HepG2 (cell line): ENCODE measurements around the gene CAMKV. TPM values are rescaled to one million over a fixed set of nuclear protein-coding genes. Genes with fewer than 3 reads are reported as not detected.
A peak's percentile ranks its signal among the peaks of the same experiment; 100 is the strongest.

Experiments
- ADNP ChIP-seq: sonication (generic); formaldehyde crosslinking; IDR thresholded peaks from 2 replicates; pipeline ENCODE4 v1.4.0; 2020; ENCODE audit warnings: missing genetic modification reagents
- ELF4 ChIP-seq: sonication (generic); formaldehyde crosslinking; IDR thresholded peaks from 2 replicates; pipeline ENCODE4 v1.5.0; 2020; ENCODE audit warnings: missing genetic modification reagents, mild to moderate bottlenecking, moderate library complexity, borderline replicate concordance
- MIXL1 ChIP-seq: IDR thresholded peaks from 2 replicates; pipeline ENCODE4 v1.6.1; 2016
- RAD51 ChIP-seq: fragments of 450-650 bp; IDR thresholded peaks from 2 replicates; pipeline ENCODE4 v1.6.1; 2016; ENCODE audit warnings: borderline replicate concordance
- SATB2 ChIP-seq: sonication (generic); formaldehyde crosslinking; IDR thresholded peaks from 2 replicates; pipeline ENCODE4 v1.5.0; 2020; ENCODE audit warnings: missing genetic modification reagents
- SOX5 ChIP-seq: IDR thresholded peaks from 2 replicates; pipeline ENCODE4 v1.6.1; 2016; ENCODE audit warnings: borderline replicate concordance
- SRSF1 ChIP-seq: fragments of 200-400 bp; formaldehyde crosslinking; optimal IDR thresholded peaks from 2 replicates; pipeline ENCODE3; 2017; ENCODE audit warnings: mild to moderate bottlenecking, low read depth, low read length, moderate library complexity
- TFE3 ChIP-seq: IDR thresholded peaks from 2 replicates; pipeline ENCODE4 v1.6.1; 2016
- ZIK1 ChIP-seq: sonication (generic); formaldehyde crosslinking; IDR thresholded peaks from 2 replicates; pipeline ENCODE4 v1.5.0; 2020; ENCODE audit warnings: mild to moderate bottlenecking, low read depth, missing genetic modification reagents, borderline replicate concordance
- ZNF605 ChIP-seq: sonication (generic); formaldehyde crosslinking; IDR thresholded peaks from 2 replicates; pipeline ENCODE4 v1.8.0; 2022; ENCODE audit warnings: mild to moderate bottlenecking, missing genetic modification reagents
- ZNF687 ChIP-seq: sonication (generic); formaldehyde crosslinking; IDR thresholded peaks from 2 replicates; pipeline ENCODE4 v1.5.1; 2020; ENCODE audit warnings: mild to moderate bottlenecking, missing genetic modification reagents, moderate library complexity
- ZZZ3 ChIP-seq: sonication (generic); formaldehyde crosslinking; IDR thresholded peaks from 2 replicates; pipeline ENCODE4 v1.4.0; 2020; ENCODE audit warnings: missing genetic modification reagents, mild to moderate bottlenecking, borderline replicate concordance
- polyA plus RNA-seq, 8 experiments: library from polyadenylated mRNA; depleted of rRNA in 3 of 8; stranded (reverse) in 7 of 8; unstranded in 1 of 8; fragments of >200 nt; fragmentation: Illumina TruSeq in 4 of 8; extraction: Trizol in 4 of 8; gene quantifications; 2 replicates each; pipeline versions ENCODE4 v1.2.1 to v1.2.3, GENCODE V29; 2011 to 2016; ENCODE audit warnings: low read depth in 4 of 8, missing spikeins in 1 of 8, mixed read lengths in 1 of 8; ENCODE audit not compliant: insufficient read depth in 1 of 8
- total RNA-seq, 5 experiments: library from RNA; depleted of rRNA; stranded (reverse); fragments of >200 nt; fragmentation: Illumina TruSeq; extraction: Trizol; gene quantifications; 2 replicates each; pipeline ENCODE4 v1.2.3, GENCODE V29; 2016; ENCODE audit warnings: low read depth in 1 of 5
- TF ChIP-seq, protein P1 (sequence below): sonication (generic); formaldehyde crosslinking; IDR thresholded peaks from 2 replicates; pipeline ENCODE4 v1.5.0; 2020; ENCODE audit warnings: mild to moderate bottlenecking, missing genetic modification reagents
- TF ChIP-seq, protein P2 (sequence below): sonication (generic); formaldehyde crosslinking; conservative IDR thresholded peaks from 2 replicates; pipeline ENCODE4 v1.8.1; 2023; ENCODE audit warnings: missing genetic modification reagents
- TF ChIP-seq, protein P3 (sequence below): sonication (generic); formaldehyde crosslinking; IDR thresholded peaks from 2 replicates; pipeline ENCODE4 v1.4.0; 2020; ENCODE audit warnings: mild to moderate bottlenecking, missing genetic modification reagents
- TF ChIP-seq, protein P4 (sequence below): sonication (generic); formaldehyde crosslinking; IDR thresholded peaks from 2 replicates; pipeline ENCODE4 v1.9.0; 2021; ENCODE audit warnings: missing genetic modification reagents, mild to moderate bottlenecking, borderline replicate concordance

The CAMKV gene
- total and polyA plus RNA-seq, 2 of the 13 experiments (the other 11 are each of a cell fraction or from before 2014, with no cell fraction given): 0.13 to 0.15 TPM

DNA sequence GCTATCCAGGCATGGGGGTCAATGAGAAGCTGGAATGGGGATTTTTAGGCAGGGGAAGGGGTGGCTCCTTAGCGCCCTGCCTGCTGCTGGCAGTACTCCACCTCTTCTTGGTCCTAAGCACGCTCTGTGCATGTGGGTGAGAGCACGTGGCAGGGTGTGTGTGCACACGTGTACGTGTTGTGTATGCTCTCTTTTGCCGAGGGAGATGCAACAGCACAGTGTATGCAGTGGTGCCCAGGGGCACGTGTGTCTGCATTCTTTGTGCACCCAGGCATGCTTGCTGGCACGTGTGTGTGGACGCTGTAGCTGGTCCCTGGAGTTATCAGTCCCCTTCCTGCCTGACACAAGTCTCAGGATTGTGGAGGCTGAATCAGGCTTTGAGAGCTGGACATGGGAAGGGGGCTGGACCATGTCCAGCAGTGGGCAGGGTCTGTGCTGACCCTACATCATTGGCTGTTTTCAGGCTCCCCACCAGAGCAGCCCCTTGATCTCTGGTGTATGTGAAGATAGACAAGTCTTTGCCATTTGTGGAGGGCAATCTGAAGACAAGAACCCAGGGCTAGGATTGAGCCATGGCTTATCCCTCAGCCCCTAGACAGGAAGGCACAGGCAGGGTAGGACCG lies 1.9 kb upstream of the CAMKV start (continued):
- TF ChIP-seq ZIK1 (CRISPR knock-in tag) (no peak), SOX5 (peak; percentile 27; the same call in 1 of the 2 replicates), ZNF605 (CRISPR knock-in tag) (no peak), SATB2 (CRISPR knock-in tag) (no peak), ZNF687 (peak; percentile 59), SRSF1 (no peak), TFE3 (no peak), ADNP (no peak), ZZZ3 (CRISPR knock-in tag) (no peak), RAD51 (no peak), MIXL1 (CRISPR knock-in tag) (no peak), ELF4 (no peak)
- TF ChIP-seq, protein P1, sequence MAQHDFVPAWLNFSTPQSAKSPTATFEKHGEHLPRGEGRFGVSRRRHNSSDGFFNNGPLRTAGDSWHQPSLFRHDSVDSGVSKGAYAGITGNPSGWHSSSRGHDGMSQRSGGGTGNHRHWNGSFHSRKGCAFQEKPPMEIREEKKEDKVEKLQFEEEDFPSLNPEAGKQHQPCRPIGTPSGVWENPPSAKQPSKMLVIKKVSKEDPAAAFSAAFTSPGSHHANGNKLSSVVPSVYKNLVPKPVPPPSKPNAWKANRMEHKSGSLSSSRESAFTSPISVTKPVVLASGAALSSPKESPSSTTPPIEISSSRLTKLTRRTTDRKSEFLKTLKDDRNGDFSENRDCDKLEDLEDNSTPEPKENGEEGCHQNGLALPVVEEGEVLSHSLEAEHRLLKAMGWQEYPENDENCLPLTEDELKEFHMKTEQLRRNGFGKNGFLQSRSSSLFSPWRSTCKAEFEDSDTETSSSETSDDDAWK (CRISPR knock-in tag): no peak
- TF ChIP-seq, protein P2, sequence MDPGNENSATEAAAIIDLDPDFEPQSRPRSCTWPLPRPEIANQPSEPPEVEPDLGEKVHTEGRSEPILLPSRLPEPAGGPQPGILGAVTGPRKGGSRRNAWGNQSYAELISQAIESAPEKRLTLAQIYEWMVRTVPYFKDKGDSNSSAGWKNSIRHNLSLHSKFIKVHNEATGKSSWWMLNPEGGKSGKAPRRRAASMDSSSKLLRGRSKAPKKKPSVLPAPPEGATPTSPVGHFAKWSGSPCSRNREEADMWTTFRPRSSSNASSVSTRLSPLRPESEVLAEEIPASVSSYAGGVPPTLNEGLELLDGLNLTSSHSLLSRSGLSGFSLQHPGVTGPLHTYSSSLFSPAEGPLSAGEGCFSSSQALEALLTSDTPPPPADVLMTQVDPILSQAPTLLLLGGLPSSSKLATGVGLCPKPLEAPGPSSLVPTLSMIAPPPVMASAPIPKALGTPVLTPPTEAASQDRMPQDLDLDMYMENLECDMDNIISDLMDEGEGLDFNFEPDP: no peak
- TF ChIP-seq, protein P3, sequence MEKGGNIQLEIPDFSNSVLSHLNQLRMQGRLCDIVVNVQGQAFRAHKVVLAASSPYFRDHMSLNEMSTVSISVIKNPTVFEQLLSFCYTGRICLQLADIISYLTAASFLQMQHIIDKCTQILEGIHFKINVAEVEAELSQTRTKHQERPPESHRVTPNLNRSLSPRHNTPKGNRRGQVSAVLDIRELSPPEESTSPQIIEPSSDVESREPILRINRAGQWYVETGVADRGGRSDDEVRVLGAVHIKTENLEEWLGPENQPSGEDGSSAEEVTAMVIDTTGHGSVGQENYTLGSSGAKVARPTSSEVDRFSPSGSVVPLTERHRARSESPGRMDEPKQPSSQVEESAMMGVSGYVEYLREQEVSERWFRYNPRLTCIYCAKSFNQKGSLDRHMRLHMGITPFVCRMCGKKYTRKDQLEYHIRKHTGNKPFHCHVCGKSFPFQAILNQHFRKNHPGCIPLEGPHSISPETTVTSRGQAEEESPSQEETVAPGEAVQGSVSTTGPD: no peak
- TF ChIP-seq, protein P4, sequence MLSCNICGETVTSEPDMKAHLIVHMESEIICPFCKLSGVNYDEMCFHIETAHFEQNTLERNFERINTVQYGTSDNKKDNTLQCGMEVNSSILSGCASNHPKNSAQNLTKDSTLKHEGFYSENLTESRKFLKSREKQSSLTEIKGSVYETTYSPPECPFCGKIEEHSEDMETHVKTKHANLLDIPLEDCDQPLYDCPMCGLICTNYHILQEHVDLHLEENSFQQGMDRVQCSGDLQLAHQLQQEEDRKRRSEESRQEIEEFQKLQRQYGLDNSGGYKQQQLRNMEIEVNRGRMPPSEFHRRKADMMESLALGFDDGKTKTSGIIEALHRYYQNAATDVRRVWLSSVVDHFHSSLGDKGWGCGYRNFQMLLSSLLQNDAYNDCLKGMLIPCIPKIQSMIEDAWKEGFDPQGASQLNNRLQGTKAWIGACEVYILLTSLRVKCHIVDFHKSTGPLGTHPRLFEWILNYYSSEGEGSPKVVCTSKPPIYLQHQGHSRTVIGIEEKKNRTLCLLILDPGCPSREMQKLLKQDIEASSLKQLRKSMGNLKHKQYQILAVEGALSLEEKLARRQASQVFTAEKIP: no peak
